MM.1S (cell line): ENCODE measurements around the gene BPIFB1.
A peak's percentile ranks its signal among the peaks of the same experiment; 100 is the strongest.

Source experiments
- DNase-seq: peaks from one replicate; pipeline ENCODE4 v3.0.0-alpha.2; 2015
- H2AFZ ChIP-seq: fragments of 300-600 bp; sonication (generic); 2 replicates; pipeline ENCODE4 v1.6.0; 2016; ENCODE audit warnings: antibody characterized with exemption, low read length
- H3F3A ChIP-seq: fragments of 300-600 bp; sonication (generic); 2 replicates; pipeline ENCODE4 v1.6.1; 2016; ENCODE audit warnings: mild to moderate bottlenecking, antibody characterized with exemption, low read length, moderate library complexity, mixed read lengths; ENCODE audit not compliant: insufficient read depth
- H3K27ac ChIP-seq: fragments of 300-600 bp; sonication (generic); 2 replicates; pipeline ENCODE4 v1.5.1; 2016; ENCODE audit warnings: mild to moderate bottlenecking, low read length
- H3K27me3 ChIP-seq: fragments of 300-600 bp; sonication (generic); replicated peaks from 2 replicates; pipeline ENCODE4 v1.6.0; 2016; ENCODE audit warnings: low read length; ENCODE audit not compliant: insufficient read depth
- H3K36me3 ChIP-seq: fragments of 300-600 bp; sonication (generic); replicated peaks from 2 replicates; pipeline ENCODE4 v1.6.1; 2016; ENCODE audit warnings: mild to moderate bottlenecking, low read length, mixed read lengths; ENCODE audit not compliant: insufficient read depth
- H3K4me1 ChIP-seq: fragments of 300-600 bp; sonication (generic); 2 replicates; pipeline ENCODE4 v1.6.1; 2016; ENCODE audit warnings: low read length, mixed read lengths
- H3K4me2 ChIP-seq: fragments of 300-600 bp; sonication (generic); 2 replicates; pipeline ENCODE4 v1.6.0; 2016; ENCODE audit warnings: low read depth, low read length
- H3K4me3 ChIP-seq: fragments of 300-600 bp; sonication (generic); 2 replicates; pipeline ENCODE4 v1.5.1; 2016; ENCODE audit warnings: low read length, mixed read lengths
- H3K79me2 ChIP-seq: fragments of 300-600 bp; sonication (generic); 2 replicates; pipeline ENCODE4 v1.6.1; 2016; ENCODE audit warnings: mixed run types, low read length, mixed read lengths
- H3K9ac ChIP-seq: fragments of 300-600 bp; sonication (generic); 2 replicates; pipeline ENCODE4 v1.6.1; 2016; ENCODE audit warnings: low read length, mixed read lengths
- H3K9me2 ChIP-seq: fragments of 300-600 bp; sonication (generic); replicated peaks from 2 replicates; pipeline ENCODE4 v1.6.1; 2016; ENCODE audit warnings: mild to moderate bottlenecking, low read length, mixed read lengths; ENCODE audit not compliant: insufficient read depth
- H3K9me3 ChIP-seq: fragments of 300-600 bp; sonication (generic); replicated peaks from 2 replicates; pipeline ENCODE4 v1.6.1; 2016; ENCODE audit warnings: mild to moderate bottlenecking, low read length, mixed read lengths; ENCODE audit not compliant: insufficient read depth
- H4K20me1 ChIP-seq: fragments of 300-600 bp; sonication (generic); 2 replicates; pipeline ENCODE4 v1.6.1; 2016; ENCODE audit warnings: mild to moderate bottlenecking, low read length, moderate library complexity, mixed read lengths; ENCODE audit not compliant: insufficient read depth
- EZH2 ChIP-seq: fragments of 300-600 bp; sonication (generic); optimal IDR thresholded peaks from 2 replicates; pipeline ENCODE3; 2017; ENCODE audit warnings: low read depth, mild to moderate bottlenecking, antibody characterized with exemption, low read length, mixed read lengths
- EZH2phosphoT487 ChIP-seq: fragments of 300-600 bp; sonication (generic); IDR thresholded peaks from 2 replicates; pipeline ENCODE4 v1.6.1; 2018; ENCODE audit warnings: antibody characterized with exemption, low read length
- TF ChIP-seq, protein P1 (sequence below): fragments of 300-600 bp; sonication (generic); IDR thresholded peaks from 2 replicates; pipeline ENCODE4 v1.5.1; 2016; ENCODE audit warnings: antibody characterized with exemption, low read length, mixed read lengths

Gene BPIFB1

DNA sequence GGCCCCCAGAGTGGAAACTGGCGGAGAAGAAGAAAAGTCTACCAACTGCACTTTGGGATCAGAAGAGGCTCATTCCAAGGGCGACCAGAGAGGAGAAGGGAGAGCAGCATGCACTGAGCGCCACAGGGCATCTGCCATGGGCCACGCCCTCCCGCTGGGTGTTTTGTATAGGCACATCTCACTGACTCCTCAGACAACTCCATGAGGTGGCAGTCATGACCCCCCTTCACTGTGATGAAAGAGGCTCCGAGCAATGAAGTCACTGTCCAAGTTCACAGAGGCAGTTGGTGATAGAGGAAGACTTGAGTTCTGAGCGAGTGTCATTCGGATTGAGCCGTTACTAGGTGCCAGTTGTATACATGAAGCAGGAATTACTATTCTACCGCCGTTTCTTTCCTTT lies 15.4 kb downstream of the BPIFB1 start:
- no peaks in the 10 kb centered on the region for H3K9me3 ChIP-seq

DNA sequence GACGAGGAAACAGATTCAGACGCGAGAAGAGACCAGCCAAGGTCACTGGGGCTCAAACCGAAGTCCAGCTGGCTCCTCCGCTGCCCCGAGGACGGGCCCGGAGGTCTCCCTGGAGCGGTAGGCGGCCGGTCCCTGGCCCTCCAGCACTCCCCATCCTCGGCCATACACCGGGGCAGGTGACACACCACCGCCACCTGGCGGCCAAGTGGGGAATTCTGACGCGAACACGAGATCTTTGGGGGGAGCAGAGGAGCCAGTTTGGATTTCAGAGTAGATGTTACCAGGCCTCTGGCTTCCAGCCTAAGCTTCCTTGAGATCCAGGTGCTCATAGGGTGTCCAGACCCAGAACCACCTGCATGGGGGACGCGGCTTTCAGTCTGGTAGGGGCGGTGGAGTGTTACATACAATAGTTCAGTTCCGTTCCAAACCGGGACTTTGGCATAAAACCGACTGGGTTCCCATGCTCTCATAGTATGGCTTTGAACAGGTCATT lies 16.1 kb downstream of the BPIFB1 start:
- no peaks in the 10 kb centered on the region for H3K9me2 ChIP-seq
- DNase-seq = peak; percentile 53
- H3K27ac ChIP-seq = no peak overlapping the region
- H3K9me3 ChIP-seq = no peaks in the 10 kb centered on the region
- H3K4me1 ChIP-seq = no peaks in the 10 kb centered on the region
- no peak overlapping the region for H3K4me3 ChIP-seq
- no peaks in the 10 kb centered on the region for H3K36me3 ChIP-seq
- no peaks in the 10 kb centered on the region for H3K79me2 ChIP-seq
- H3K27me3 ChIP-seq = peaks cover 66% of the 10 kb centered on the region
- no peak overlapping the region for H2AFZ ChIP-seq
- H4K20me1 ChIP-seq = no peaks in the 10 kb centered on the region
- TF ChIP-seq EZH2 (no peak), EZH2phosphoT487 (no peak)
- TF ChIP-seq, protein P1, sequence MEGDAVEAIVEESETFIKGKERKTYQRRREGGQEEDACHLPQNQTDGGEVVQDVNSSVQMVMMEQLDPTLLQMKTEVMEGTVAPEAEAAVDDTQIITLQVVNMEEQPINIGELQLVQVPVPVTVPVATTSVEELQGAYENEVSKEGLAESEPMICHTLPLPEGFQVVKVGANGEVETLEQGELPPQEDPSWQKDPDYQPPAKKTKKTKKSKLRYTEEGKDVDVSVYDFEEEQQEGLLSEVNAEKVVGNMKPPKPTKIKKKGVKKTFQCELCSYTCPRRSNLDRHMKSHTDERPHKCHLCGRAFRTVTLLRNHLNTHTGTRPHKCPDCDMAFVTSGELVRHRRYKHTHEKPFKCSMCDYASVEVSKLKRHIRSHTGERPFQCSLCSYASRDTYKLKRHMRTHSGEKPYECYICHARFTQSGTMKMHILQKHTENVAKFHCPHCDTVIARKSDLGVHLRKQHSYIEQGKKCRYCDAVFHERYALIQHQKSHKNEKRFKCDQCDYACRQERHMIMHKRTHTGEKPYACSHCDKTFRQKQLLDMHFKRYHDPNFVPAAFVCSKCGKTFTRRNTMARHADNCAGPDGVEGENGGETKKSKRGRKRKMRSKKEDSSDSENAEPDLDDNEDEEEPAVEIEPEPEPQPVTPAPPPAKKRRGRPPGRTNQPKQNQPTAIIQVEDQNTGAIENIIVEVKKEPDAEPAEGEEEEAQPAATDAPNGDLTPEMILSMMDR = peak; percentile 92
- no peak overlapping the region for H3K9ac ChIP-seq
- H3K4me2 ChIP-seq = peak overlapping the region; percentile 55; the same call in 1 of the 2 replicates
- no peaks in the 10 kb centered on the region for H3F3A ChIP-seq

More for the DNA sequence above, 15.4 kb downstream of the BPIFB1 start:
- Histone ChIP-seq H3K9ac (no peak overlapping the region), H3K4me1 (no peaks in the 10 kb centered on the region), H3K36me3 (no peaks in the 10 kb centered on the region), H3K4me2 (no peak overlapping the region), H3K79me2 (no peaks in the 10 kb centered on the region), H3K4me3 (no peak overlapping the region), H4K20me1 (no peaks in the 10 kb centered on the region), H3F3A (no peaks in the 10 kb centered on the region), H2AFZ (no peak overlapping the region), H3K9me2 (no peaks in the 10 kb centered on the region), H3K27ac (no peak overlapping the region), H3K27me3 (peaks cover 67% of the 10 kb centered on the region)
- DNase-seq = no peak
- TF ChIP-seq EZH2phosphoT487 (no peak), EZH2 (no peak)
- TF ChIP-seq, protein P1 = no peak

DNA sequence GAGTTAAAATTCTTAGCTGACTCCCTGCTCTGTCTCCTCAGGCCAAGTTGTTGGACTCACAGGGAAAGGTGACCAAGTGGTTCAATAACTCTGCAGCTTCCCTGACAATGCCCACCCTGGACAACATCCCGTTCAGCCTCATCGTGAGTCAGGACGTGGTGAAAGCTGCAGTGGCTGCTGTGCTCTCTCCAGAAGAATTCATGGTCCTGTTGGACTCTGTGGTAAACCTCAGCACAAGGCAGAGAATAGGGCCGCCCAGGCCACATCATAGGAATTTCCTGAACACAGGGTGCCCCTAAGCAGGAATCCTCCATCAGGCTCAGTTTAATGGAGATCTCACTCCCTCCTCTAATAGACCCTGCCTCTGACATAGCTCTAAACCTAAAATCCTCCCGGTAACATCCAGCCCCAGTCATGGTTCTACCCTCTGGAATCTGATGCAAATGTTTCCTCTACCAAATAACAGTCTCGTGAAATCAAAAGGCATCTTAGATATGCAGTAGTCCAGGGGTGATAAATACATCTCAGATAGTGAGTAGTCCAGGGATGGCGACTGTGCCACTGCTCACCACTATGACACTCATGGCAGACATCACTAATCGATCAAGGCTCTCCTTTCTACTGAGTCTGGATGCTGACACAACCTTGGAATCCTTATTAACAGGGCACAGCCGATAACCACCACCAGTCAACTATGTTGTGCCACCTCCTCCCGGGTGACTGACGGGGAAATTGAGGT lies 18.3 kb downstream of the BPIFB1 start:
- Histone ChIP-seq H2AFZ (no peak overlapping the region), H3K27me3 (peaks cover 66% of the 10 kb centered on the region), H3F3A (no peaks in the 10 kb centered on the region), H3K4me2 (no peak overlapping the region), H3K4me3 (no peak overlapping the region), H3K9me3 (no peaks in the 10 kb centered on the region), H3K9ac (no peak overlapping the region), H3K79me2 (no peaks in the 10 kb centered on the region), H3K9me2 (no peaks in the 10 kb centered on the region), H4K20me1 (no peaks in the 10 kb centered on the region), H3K4me1 (no peaks in the 10 kb centered on the region), H3K36me3 (no peaks in the 10 kb centered on the region), H3K27ac (no peak overlapping the region)
- no peak for TF ChIP-seq EZH2phosphoT487
- no peak for TF ChIP-seq EZH2
- TF ChIP-seq, protein P1 = no peak
- no peak for DNase-seq
